HG02759 (cell line): ENCODE data around the gene MFAP1.
"Not testable (repeated sequence)": the region's sequence is repeated elsewhere in the genome, so short reads cannot be mapped to it uniquely, and the experiment has no call there.

Experiments
- ATAC-seq: cut with Tn5 transposase; IDR thresholded peaks from one replicate; pipeline ENCODE4 v1.9.1; 2021; ENCODE audit warnings: mild to moderate bottlenecking, moderate library complexity; ENCODE audit not compliant: unreplicated experiment

The MFAP1 gene

GRCh38 chr15:43821505-43821904 is 3.0 kb downstream of the MFAP1 start:
- ATAC-seq: no peak

- not testable (repeated sequence) for ATAC-seq
Observed at GRCh38 chr15:43815064-43815463, 9.4 kb downstream of the MFAP1 start.

GRCh38 chr15:43808960-43809678 is 15.4 kb downstream of the MFAP1 start:
- peak; percentile 71 for ATAC-seq

GRCh38 chr15:43808435-43808950 is 16.0 kb downstream of the MFAP1 start:
- ATAC-seq: no peak

GRCh38 chr15:43802676-43803075 is 21.8 kb downstream of the MFAP1 start:
- ATAC-seq: not testable (repeated sequence)

GRCh38 chr15:43800286-43801141 is 24.0 kb downstream of the MFAP1 start, which contains the start of gene HYPK:
Gene HYPK (plus strand): TSS chr15:43800599. CDS start chr15:43800623, 24 bp downstream.
- ATAC-seq: peak; percentile 86

- ATAC-seq: no peak
Observed at GRCh38 chr15:43799945-43800285, 24.6 kb downstream of the MFAP1 start, which contains the start of gene SERINC4. Gene SERINC4 (minus strand): TSS chr15:43800220. CDS start chr15:43799986, 234 bp downstream.

- peak; percentile 21 for ATAC-seq
Observed at GRCh38 chr15:43799209-43799944, 25.1 kb downstream of the MFAP1 start.

- ATAC-seq: no peak
Observed at GRCh38 chr15:43796566-43796965, 27.9 kb downstream of the MFAP1 start.

GRCh38 chr15:43795997-43796396 is 28.5 kb downstream of the MFAP1 start:
- ATAC-seq: no peak

- no peak for ATAC-seq
Observed at GRCh38 chr15:43795197-43795596, 29.3 kb downstream of the MFAP1 start.

GRCh38 chr15:43794269-43795037 is 30.0 kb downstream of the MFAP1 start:
- ATAC-seq: no peak

- no peak for ATAC-seq
Observed at GRCh38 chr15:43793647-43794046, 30.8 kb downstream of the MFAP1 start.

- ATAC-seq: no peak
Observed at GRCh38 chr15:43792761-43793476, 31.6 kb downstream of the MFAP1 start.

GRCh38 chr15:43791993-43792760 is 32.3 kb downstream of the MFAP1 start, which contains the start of gene SERF2:
Gene SERF2 (plus strand): TSS chr15:43792320. CDS start chr15:43792377, 57 bp downstream.
- peak; percentile 92 for ATAC-seq

GRCh38 chr15:43789409-43789808 is 35.1 kb downstream of the MFAP1 start:
- ATAC-seq: no peak

- no peak for ATAC-seq
Observed at GRCh38 chr15:43779016-43779415, 45.5 kb downstream of the MFAP1 start.

- peak; percentile 64 for ATAC-seq
Observed at GRCh38 chr15:43777267-43777914, 47.1 kb downstream of the MFAP1 start.
